ENCODE measurements around the gene KDM3B. TPM values are rescaled to one million over a fixed set of nuclear protein-coding genes. Genes with fewer than 3 reads are reported as not detected.
"Not testable (repeated sequence)": the region's sequence is repeated elsewhere in the genome, so short reads cannot be mapped to it uniquely, and the experiment has no call there.

Gene KDM3B
- total RNA-seq, 2 donors from 2014 or later = 98.2 to 104 TPM

DNA sequence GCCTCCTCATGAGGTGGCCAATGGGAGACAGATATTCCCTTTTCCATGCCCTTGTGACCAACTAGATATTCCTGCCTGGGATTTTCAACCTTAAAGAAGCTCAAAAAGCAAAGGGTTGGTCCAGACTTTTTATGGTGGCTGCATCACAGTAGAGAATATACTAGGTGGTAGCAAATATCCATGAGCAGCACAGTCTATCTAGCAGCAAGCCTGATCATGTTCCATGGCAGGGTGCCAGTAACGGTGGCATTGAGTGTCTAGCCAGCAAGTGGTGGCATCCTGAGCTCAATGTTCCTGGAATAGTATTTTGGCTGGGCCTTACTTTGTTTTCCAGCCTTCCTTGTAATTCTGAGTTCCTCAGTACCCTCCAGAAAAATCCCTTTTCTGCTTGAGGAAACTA lies 46.7 kb upstream of the KDM3B start:
- Histone ChIP-seq H3K4me1 (ENCODE audit: control insufficient read depth, insufficient read depth, low read length) (no peaks in the 10 kb centered on the region), H3K36me3 (ENCODE audit: control insufficient read depth, insufficient read depth, low read length) (no peaks in the 10 kb centered on the region), H3K27ac (ENCODE audit: low read depth, low read length) (no peak overlapping the region), H3K4me3 (ENCODE audit: low read length) (no peak overlapping the region), H3K9me3 (ENCODE audit: control insufficient read depth, low read length) (no peaks in the 10 kb centered on the region), H3K27me3 (ENCODE audit: control insufficient read depth, insufficient read depth, low read length, poor library complexity, severe bottlenecking) (no peaks in the 10 kb centered on the region), H3K9ac (ENCODE audit: extremely low read depth, low read length, poor library complexity, severe bottlenecking) (no peak overlapping the region)
- Mint-ChIP-seq H3K4me1 (peaks cover 2% of the 10 kb centered on the region), H3K27ac (no peak overlapping the region), H3K4me3 (no peak overlapping the region), H3K27me3 (ENCODE audit: insufficient read depth) (no peaks in the 10 kb centered on the region), H3K9me3 (no peaks in the 10 kb centered on the region), H3K36me3 (ENCODE audit: low read depth) (peaks cover 9% of the 10 kb centered on the region)
- TF ChIP-seq, protein P1, sequence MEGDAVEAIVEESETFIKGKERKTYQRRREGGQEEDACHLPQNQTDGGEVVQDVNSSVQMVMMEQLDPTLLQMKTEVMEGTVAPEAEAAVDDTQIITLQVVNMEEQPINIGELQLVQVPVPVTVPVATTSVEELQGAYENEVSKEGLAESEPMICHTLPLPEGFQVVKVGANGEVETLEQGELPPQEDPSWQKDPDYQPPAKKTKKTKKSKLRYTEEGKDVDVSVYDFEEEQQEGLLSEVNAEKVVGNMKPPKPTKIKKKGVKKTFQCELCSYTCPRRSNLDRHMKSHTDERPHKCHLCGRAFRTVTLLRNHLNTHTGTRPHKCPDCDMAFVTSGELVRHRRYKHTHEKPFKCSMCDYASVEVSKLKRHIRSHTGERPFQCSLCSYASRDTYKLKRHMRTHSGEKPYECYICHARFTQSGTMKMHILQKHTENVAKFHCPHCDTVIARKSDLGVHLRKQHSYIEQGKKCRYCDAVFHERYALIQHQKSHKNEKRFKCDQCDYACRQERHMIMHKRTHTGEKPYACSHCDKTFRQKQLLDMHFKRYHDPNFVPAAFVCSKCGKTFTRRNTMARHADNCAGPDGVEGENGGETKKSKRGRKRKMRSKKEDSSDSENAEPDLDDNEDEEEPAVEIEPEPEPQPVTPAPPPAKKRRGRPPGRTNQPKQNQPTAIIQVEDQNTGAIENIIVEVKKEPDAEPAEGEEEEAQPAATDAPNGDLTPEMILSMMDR (conservative IDR thresholded peaks at IDR 0.05) = no peak
- whole genome bisulfite sequencing, 2 experiments (ENCODE audit: insufficient coverage in 1 of 2, insufficient read length in 1 of 2) = 92 to 100% methylated on average over 1 of the region's 1 CpG
- no peak for DNase-seq

DNA sequence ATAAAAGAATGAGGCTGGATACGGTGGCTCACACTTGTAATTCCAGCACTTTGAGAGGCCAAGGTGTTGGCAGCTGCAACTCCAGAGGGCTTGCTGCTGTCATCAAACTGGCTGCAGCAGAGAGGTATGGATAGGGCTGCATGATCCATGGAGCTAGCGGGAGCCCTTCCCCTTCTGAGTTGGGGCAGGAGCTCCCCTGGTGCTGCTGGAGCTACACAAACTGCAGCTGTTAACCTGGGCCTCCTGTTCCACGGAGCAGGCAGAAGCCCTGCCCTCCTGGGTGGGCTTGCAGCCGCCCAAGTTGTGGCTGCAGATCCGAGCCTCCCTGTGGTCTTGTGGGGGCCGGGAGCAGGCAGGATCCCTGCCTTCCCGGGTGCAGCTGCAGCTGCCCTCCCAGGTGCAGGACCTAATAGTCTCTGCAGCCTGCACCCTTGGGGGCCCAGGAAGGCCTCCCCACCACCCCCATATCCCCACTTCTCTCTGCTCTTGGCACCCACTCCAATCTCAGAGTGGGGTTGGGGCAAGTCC lies 36.7 kb upstream of the KDM3B start:
- peak; percentile 29 for DNase-seq
- Histone ChIP-seq H3K4me3 (ENCODE audit: low read length) (no peak overlapping the region), H3K9me3 (ENCODE audit: control insufficient read depth, low read length) (peaks cover 3% of the 10 kb centered on the region), H3K27ac (ENCODE audit: low read depth, low read length) (no peak overlapping the region), H3K27me3 (ENCODE audit: control insufficient read depth, insufficient read depth, low read length, poor library complexity, severe bottlenecking) (no peaks in the 10 kb centered on the region), H3K36me3 (ENCODE audit: control insufficient read depth, insufficient read depth, low read length) (peaks cover 31% of the 10 kb centered on the region), H3K9ac (ENCODE audit: extremely low read depth, low read length, poor library complexity, severe bottlenecking) (no peak overlapping the region), H3K4me1 (ENCODE audit: control insufficient read depth, insufficient read depth, low read length) (no peaks in the 10 kb centered on the region)
- H3K27ac Mint-ChIP-seq = no peak overlapping the region
- TF ChIP-seq, protein P1 (conservative IDR thresholded peaks at IDR 0.05) = no peak
- H3K4me1 Mint-ChIP-seq = no peaks in the 10 kb centered on the region
- peaks cover 43% of the 10 kb centered on the region for H3K36me3 Mint-ChIP-seq (ENCODE audit: low read depth)
- WGBS, 2 experiments (ENCODE audit: insufficient coverage in 1 of 2, insufficient read length in 1 of 2) = 92 to 100% methylated on average over 2 to 7 of the region's 7 CpGs
- no peak overlapping the region for H3K4me3 Mint-ChIP-seq
- H3K9me3 Mint-ChIP-seq = no peaks in the 10 kb centered on the region
- H3K27me3 Mint-ChIP-seq (ENCODE audit: insufficient read depth) = no peaks in the 10 kb centered on the region

DNA sequence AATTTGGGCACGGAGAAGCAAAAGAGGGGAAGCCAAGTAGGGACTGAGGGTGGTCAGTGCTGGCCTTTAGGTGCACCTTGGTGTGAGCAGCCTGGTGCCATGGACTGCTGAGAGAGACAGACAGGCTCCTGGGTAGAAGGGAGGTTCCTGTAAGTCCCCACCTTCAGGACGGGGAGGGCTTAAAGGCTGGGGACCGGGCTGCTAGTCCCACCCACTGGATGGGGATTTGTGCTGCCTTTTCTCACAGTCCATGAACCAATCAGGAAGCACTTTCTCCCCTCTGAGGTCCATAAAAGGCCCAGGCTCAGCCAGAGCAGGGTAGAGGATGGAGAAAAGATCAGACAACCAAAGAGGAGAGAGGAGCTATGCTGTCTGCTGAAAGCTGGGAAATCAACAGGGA lies 36.1 kb upstream of the KDM3B start:
- H3K4me3 ChIP-seq (ENCODE audit: low read length) = no peak overlapping the region
- WGBS, 2 experiments (ENCODE audit: insufficient coverage in 1 of 2, insufficient read length in 1 of 2) = 80 to 85% methylated on average over 2 to 3 of the region's 3 CpGs
- Mint-ChIP-seq H3K9me3 (no peaks in the 10 kb centered on the region), H3K36me3 (ENCODE audit: low read depth) (peaks cover 43% of the 10 kb centered on the region), H3K4me3 (no peak overlapping the region), H3K27me3 (ENCODE audit: insufficient read depth) (no peaks in the 10 kb centered on the region), H3K27ac (peak overlapping the region; percentile 23), H3K4me1 (no peaks in the 10 kb centered on the region)
- no peaks in the 10 kb centered on the region for H3K4me1 ChIP-seq (ENCODE audit: control insufficient read depth, insufficient read depth, low read length)
- TF ChIP-seq, protein P1 (conservative IDR thresholded peaks at IDR 0.05) = no peak
- peaks cover 31% of the 10 kb centered on the region for H3K36me3 ChIP-seq (ENCODE audit: control insufficient read depth, insufficient read depth, low read length)
- peak; percentile 64 for DNase-seq
- H3K9ac ChIP-seq (ENCODE audit: extremely low read depth, low read length, poor library complexity, severe bottlenecking) = no peak overlapping the region
- H3K27me3 ChIP-seq (ENCODE audit: control insufficient read depth, insufficient read depth, low read length, poor library complexity, severe bottlenecking) = no peaks in the 10 kb centered on the region
- H3K9me3 ChIP-seq (ENCODE audit: control insufficient read depth, low read length) = peaks cover 3% of the 10 kb centered on the region
- H3K27ac ChIP-seq (ENCODE audit: low read depth, low read length) = no peak overlapping the region

DNA sequence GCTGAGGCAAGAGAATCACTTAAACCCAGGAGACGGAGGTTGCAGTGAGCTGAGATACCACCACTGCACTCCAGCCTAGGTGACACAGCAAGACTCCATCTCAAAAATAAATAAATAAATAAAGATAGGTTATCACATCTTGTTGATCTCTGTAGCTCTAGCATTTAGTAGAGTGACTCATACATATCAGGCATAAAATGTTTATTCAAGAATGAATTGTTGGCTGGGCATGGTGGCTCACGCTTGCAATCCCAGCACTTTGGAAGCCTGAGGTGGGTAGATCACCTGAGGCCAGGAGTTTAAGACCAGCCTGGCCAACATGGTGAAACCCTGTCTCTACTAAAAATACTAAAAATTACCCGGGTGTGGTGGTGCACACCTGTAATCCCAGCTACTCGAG lies 34.3 kb upstream of the KDM3B start:
- H3K36me3 Mint-ChIP-seq (ENCODE audit: low read depth) = peaks cover 27% of the 10 kb centered on the region
- not testable (repeated sequence) for H3K27me3 ChIP-seq (ENCODE audit: control insufficient read depth, insufficient read depth, low read length, poor library complexity, severe bottlenecking); H3K27ac Mint-ChIP-seq; H3K4me1 ChIP-seq (ENCODE audit: control insufficient read depth, insufficient read depth, low read length); DNase-seq; H3K4me3 Mint-ChIP-seq; H3K9me3 Mint-ChIP-seq; H3K4me1 Mint-ChIP-seq; H3K27me3 Mint-ChIP-seq (ENCODE audit: insufficient read depth); H3K9me3 ChIP-seq (ENCODE audit: control insufficient read depth, low read length); H3K27ac ChIP-seq (ENCODE audit: low read depth, low read length); H3K9ac ChIP-seq (ENCODE audit: extremely low read depth, low read length, poor library complexity, severe bottlenecking); H3K4me3 ChIP-seq (ENCODE audit: low read length)
- 96 to 100% methylated on average over 3 to 4 of the region's 4 CpGs for WGBS, 2 experiments (ENCODE audit: insufficient coverage in 1 of 2, insufficient read length in 1 of 2)
- peaks cover 18% of the 10 kb centered on the region for H3K36me3 ChIP-seq (ENCODE audit: control insufficient read depth, insufficient read depth, low read length)

Data from endodermal cell (in vitro differentiated cells).